Activated CD8-positive, alpha-beta memory T cell treated with anti-CD3 and anti-CD28 coated beads for 36 hours (primary cell): ENCODE results near the gene DGCR2. TPM values are rescaled to one million over a fixed set of nuclear protein-coding genes. Genes with fewer than 3 reads are reported as not detected.

Experiments used
- total RNA-seq, 2 experiments: library from RNA; stranded (reverse); gene quantifications; one replicate each; pipeline ENCODE4 v1.2.3, GENCODE V29; 2021

DGCR2 gene
- total RNA-seq, 2 experiments from 2014 or later, result 23.7 to 25.0 TPM

Other genes starting within 250 kb of the DGCR2 start
- gene DGCR6, start 216.1 kb downstream of the DGCR2 start, total RNA-seq, result 1 to 10 TPM; 1.4 to 1.5 TPM
- under 1 TPM; 0.13 to 0.17 TPM for gene PRODH, start 186.1 kb downstream of the DGCR2 start, total RNA-seq
- gene TSSK2, start 8.9 kb upstream of the DGCR2 start, total RNA-seq, result not detected
- 10 to 100 TPM; 17.6 to 19.7 TPM for gene ESS2, start 22.2 kb upstream of the DGCR2 start, total RNA-seq
- gene GSC2, start 27.9 kb upstream of the DGCR2 start, total RNA-seq, result not detected
- 10 to 100 TPM; 51.5 to 52.5 TPM for gene SLC25A1, start 56.3 kb upstream of the DGCR2 start, total RNA-seq
- gene CLTCL1, start 169.3 kb upstream of the DGCR2 start, total RNA-seq, result under 1 TPM; 0.42 to 0.61 TPM